IMR-90 (cell line): ENCODE results near the gene FBXO3. TPM values are rescaled to one million over a fixed set of nuclear protein-coding genes. Genes with fewer than 3 reads are reported as not detected.

Experiments
- ATAC-seq: fragments of 200-7000 bp; cut with Tn5 transposase; 2 replicates; pipeline ENCODE4 v1.9.1; 2020; ENCODE audit warnings: low read depth, mild to moderate bottlenecking, moderate library complexity
- BruUV-seq: library from RNA; stranded (reverse); fragments of 400-500 nt; replicated peaks from 2 replicates; lab custom pipeline; 2021; lab: Mats Ljungman, UMichigan
- CTCF ChIA-PET: fragments of 300-600 bp; formaldehyde crosslinking; extraction: SDS; loops from one replicate; lab custom pipeline; 2021; ENCODE audit warnings: antibody characterized with exemption; lab: Yijun Ruan, JAX
- POLR2A ChIA-PET: fragments of 300-600 bp; sonication (Branson Sonifier 250); formaldehyde crosslinking; loops from one replicate; lab custom pipeline; 2022; ENCODE audit warnings: antibody characterized with exemption; ENCODE audit not compliant: unreplicated experiment; lab: Charles Lee
- DNase-seq: peaks from one replicate; pipeline ENCODE4 v3.0.0; 2013
- H2AFZ ChIP-seq: replicated peaks from 2 replicates; pipeline ENCODE3; 2013; ENCODE audit warnings: low read length, mild to moderate bottlenecking; ENCODE audit not compliant: poor library complexity
- H2AK5ac ChIP-seq: 2 replicates; pipeline ENCODE4 v1.6.1; 2013; ENCODE audit warnings: low read depth, low read length, inconsistent platforms
- H2AK9ac ChIP-seq: replicated peaks from 2 replicates; pipeline ENCODE3; 2013; ENCODE audit warnings: mild to moderate bottlenecking, low read depth, low read length, moderate library complexity; ENCODE audit not compliant: poor library complexity
- H2BK120ac ChIP-seq: 2 replicates; pipeline ENCODE4 v1.6.1; 2013; ENCODE audit warnings: low read depth, low read length, inconsistent platforms
- H2BK15ac ChIP-seq: 3 replicates; pipeline ENCODE4 v1.6.1; 2013; ENCODE audit warnings: low read depth, low read length, inconsistent platforms
- H2BK20ac ChIP-seq: 2 replicates; pipeline ENCODE4 v1.6.1; 2013; ENCODE audit warnings: low read depth, mild to moderate bottlenecking, inconsistent platforms, low read length, moderate library complexity
- H2BK5ac ChIP-seq: 2 replicates; pipeline ENCODE4 v1.6.1; 2013; ENCODE audit warnings: mild to moderate bottlenecking, low read depth, low read length, inconsistent platforms; ENCODE audit not compliant: poor library complexity, severe bottlenecking
- H3K14ac ChIP-seq: replicated peaks from 2 replicates; pipeline ENCODE4 v1.6.1; 2013; ENCODE audit warnings: low read depth, low read length, inconsistent platforms
- H3K18ac ChIP-seq: 2 replicates; pipeline ENCODE4 v1.6.1; 2013; ENCODE audit warnings: low read depth, low read length, control low read depth
- H3K23ac ChIP-seq: 2 replicates; pipeline ENCODE4 v1.6.1; 2013; ENCODE audit warnings: low read depth, low read length, inconsistent platforms
- H3K27ac ChIP-seq: 2 replicates; pipeline ENCODE4 v1.5.1; 2013; ENCODE audit warnings: mild to moderate bottlenecking, control low read depth, low read length; ENCODE audit not compliant: insufficient read depth
- H3K27me3 ChIP-seq: 2 replicates; pipeline ENCODE4 v1.6.1; 2013; ENCODE audit warnings: low read length; ENCODE audit not compliant: control insufficient read depth, insufficient read depth
- H3K36me3 ChIP-seq: 2 replicates; pipeline ENCODE4 v1.6.1; 2013; ENCODE audit warnings: low read length, mixed read lengths; ENCODE audit not compliant: control insufficient read depth, insufficient read depth
- H3K4ac ChIP-seq: 2 replicates; pipeline ENCODE4 v1.6.1; 2013; ENCODE audit warnings: low read depth, low read length, inconsistent platforms
- H3K4me1 ChIP-seq: 2 replicates; pipeline ENCODE4 v1.6.1; 2013; ENCODE audit warnings: low read length, mixed read lengths; ENCODE audit not compliant: control insufficient read depth, insufficient read depth
- H3K4me2 ChIP-seq: 2 replicates; pipeline ENCODE4 v1.6.1; 2013; ENCODE audit warnings: low read depth, mild to moderate bottlenecking, control low read depth, low read length, moderate library complexity
- H3K4me3 ChIP-seq: 2 replicates; pipeline ENCODE4 v1.5.1; 2013; ENCODE audit warnings: low read depth, mild to moderate bottlenecking, control low read depth, low read length, moderate library complexity; ENCODE audit not compliant: insufficient read depth
- H3K56ac ChIP-seq: 2 replicates; pipeline ENCODE4 v1.6.1; 2013; ENCODE audit warnings: low read length, inconsistent platforms; ENCODE audit not compliant: insufficient read depth; ENCODE audit errors: extremely low read depth
- H3K79me1 ChIP-seq, 2 experiments: 2 replicates each; pipeline ENCODE4 v1.6.1; 2013; ENCODE audit warnings: low read length in 2 of 2, inconsistent platforms in 1 of 2, low read depth in 1 of 2
- H3K9ac ChIP-seq: 2 replicates; pipeline ENCODE4 v1.6.1; 2013; ENCODE audit warnings: low read depth, low read length, control low read depth
- H3K9me1 ChIP-seq: 2 replicates; pipeline ENCODE4 v1.6.1; 2013; ENCODE audit warnings: low read length, inconsistent platforms; ENCODE audit not compliant: insufficient read depth
- H3K9me3 ChIP-seq: 2 replicates; pipeline ENCODE4 v1.6.1; 2013; ENCODE audit warnings: low read length; ENCODE audit not compliant: control insufficient read depth, insufficient read depth
- H4K20me1 ChIP-seq: 2 replicates; pipeline ENCODE4 v1.6.1; 2013; ENCODE audit warnings: low read length, inconsistent platforms; ENCODE audit not compliant: insufficient read depth
- H4K5ac ChIP-seq: 2 replicates; pipeline ENCODE4 v1.6.1; 2013; ENCODE audit warnings: mild to moderate bottlenecking, low read depth, low read length, control low read depth
- H4K8ac ChIP-seq, 2 experiments: 2 replicates each; pipeline ENCODE4 v1.6.1; 2013; ENCODE audit warnings: low read depth in 2 of 2, low read length in 2 of 2, control low read depth in 1 of 2, inconsistent platforms in 1 of 2
- H4K91ac ChIP-seq: 2 replicates; pipeline ENCODE4 v1.6.1; 2013; ENCODE audit warnings: low read depth, low read length, inconsistent platforms; ENCODE audit not compliant: insufficient read depth
- USF2 ChIP-seq: fragments of 150-350 bp; IDR thresholded peaks from 2 replicates; pipeline ENCODE4 v1.6.1; 2017; ENCODE audit warnings: mild to moderate bottlenecking, antibody characterized with exemption, low read length, low read depth
- WGBS, 2 experiments: methylation state at CpG; one replicate each; pipeline versions ENCODE4 v1.1.5 to v1.1.7; 2013; ENCODE audit warnings: missing lambda C conversion rate in 2 of 2; ENCODE audit not compliant: insufficient read length in 1 of 2; ENCODE audit errors: extremely low coverage in 2 of 2; 5-methylcytosine and 5-hydroxymethylcytosine counted together
- dilution Hi-C: fragments of 300-500 bp; cut with HindIII; formaldehyde crosslinking; loops from one replicate; pipeline ENCODE4 v1.14.3; 2018; ENCODE audit warnings: low sequenced_read_pairs; ENCODE audit not compliant: unreplicated experiment
- in situ Hi-C: fragments of 300-500 bp; cut with MboI; formaldehyde crosslinking; loops from 3 replicates; pipeline ENCODE4 v1.14.3; 2019; ENCODE audit warnings: low sequenced_read_pairs, inconsistent platforms, mixed read lengths
- intact Hi-C: fragments of 100-400 bp; cut with micrococcal nuclease; formaldehyde crosslinking; loops from 2 replicates; pipeline ENCODE4 v1.10.0; 2022
- polyA plus RNA-seq, 3 experiments: library from polyadenylated mRNA; depleted of rRNA; stranded (reverse); fragments of >200 nt; gene quantifications; 2 replicates each; pipeline ENCODE4 v1.2.3, GENCODE V29; 2012; ENCODE audit warnings: low replicate concordance in 1 of 3
- total RNA-seq: library from RNA; depleted of rRNA; stranded (reverse); fragments of >200 nt; gene quantifications from 2 replicates; pipeline ENCODE4 v1.2.3, GENCODE V29; 2012
- TF ChIP-seq, protein P1 (sequence below): conservative IDR thresholded peaks from 2 replicates; pipeline ENCODE4 v1.5.1; 2012; ENCODE audit warnings: mild to moderate bottlenecking, low read depth, low read length, improper control_type of control experiment

The FBXO3 gene
- total and polyA plus RNA-seq, 2 of the 4 experiments (the other 2 are of a cell fraction): 26.2 to 51.1 TPM

DNA sequence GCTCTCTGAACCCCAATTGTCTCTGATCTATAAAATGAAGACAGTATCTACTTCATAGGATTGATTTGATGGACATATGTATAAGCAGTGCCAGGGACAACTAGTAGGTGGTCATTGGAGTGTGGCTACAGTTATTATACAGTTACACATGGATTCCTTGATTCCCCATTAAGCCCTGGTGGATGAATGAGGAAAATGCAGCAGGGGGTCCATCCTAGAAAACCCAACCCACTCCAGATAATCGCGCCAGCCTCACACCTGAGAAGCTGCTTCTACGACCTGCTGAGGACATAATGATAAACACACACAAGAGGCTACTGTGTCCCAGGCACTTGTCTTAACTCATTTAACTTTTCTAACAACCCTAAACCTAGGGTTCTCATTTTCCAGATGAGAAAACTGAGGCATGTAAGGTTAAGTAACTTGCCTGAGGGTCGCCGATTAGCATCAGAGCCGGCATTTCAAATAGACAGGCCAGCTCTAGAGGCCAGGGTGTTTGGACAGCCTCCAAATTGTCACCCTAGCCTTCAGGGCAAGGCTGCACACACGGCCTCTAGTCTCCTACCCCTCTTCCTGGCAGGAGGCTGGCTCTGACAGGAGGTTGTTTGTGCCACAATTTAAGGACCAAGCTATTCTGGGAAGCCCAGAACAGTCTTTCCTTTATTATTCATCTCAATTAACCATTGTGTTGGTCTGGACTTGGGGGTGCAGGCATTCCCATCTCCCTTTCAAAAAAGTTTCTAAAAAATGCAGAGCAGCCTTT lies 69.9 kb downstream of the FBXO3 start:
- H4K91ac ChIP-seq: no peak overlapping the region
- CTCF ChIA-PET: no interaction called here
- no peak overlapping the region for H4K5ac ChIP-seq
- peak overlapping the region; percentile 43; the same call in 1 of the 2 replicates for H3K4ac ChIP-seq
- POLR2A ChIA-PET: no interaction called here
- H3K27ac ChIP-seq: no peak overlapping the region
- H2AFZ ChIP-seq: no peak overlapping the region
- H3K9ac ChIP-seq: no peak overlapping the region
- peaks cover 30 to 73% of the 10 kb centered on the region in 2 experiments; a peak in 3 of 4 replicates for H3K79me1 ChIP-seq
- peaks cover 41% of the 10 kb centered on the region for H3K9me1 ChIP-seq
- H2BK5ac ChIP-seq: no peak overlapping the region
- peaks cover 27% of the 10 kb centered on the region for H3K4me1 ChIP-seq
- no peak for DNase-seq
- no TSS peak for BruUV-seq
- no peak overlapping the region for H3K4me2 ChIP-seq
- no peaks in the 10 kb centered on the region for H3K9me3 ChIP-seq
- H4K20me1 ChIP-seq: peaks cover 11% of the 10 kb centered on the region
- dilution Hi-C loops (no loop called here), in situ Hi-C loops (no loop called here), intact Hi-C loops (no loop called here)
- no peak overlapping the region for H2BK15ac ChIP-seq
- H2AK9ac ChIP-seq: peak overlapping the region; percentile 26
- H3K14ac ChIP-seq: peak overlapping the region; percentile 39; the same call in 1 of the 2 replicates
- TF ChIP-seq USF2: no peak
- TF ChIP-seq, protein P1, sequence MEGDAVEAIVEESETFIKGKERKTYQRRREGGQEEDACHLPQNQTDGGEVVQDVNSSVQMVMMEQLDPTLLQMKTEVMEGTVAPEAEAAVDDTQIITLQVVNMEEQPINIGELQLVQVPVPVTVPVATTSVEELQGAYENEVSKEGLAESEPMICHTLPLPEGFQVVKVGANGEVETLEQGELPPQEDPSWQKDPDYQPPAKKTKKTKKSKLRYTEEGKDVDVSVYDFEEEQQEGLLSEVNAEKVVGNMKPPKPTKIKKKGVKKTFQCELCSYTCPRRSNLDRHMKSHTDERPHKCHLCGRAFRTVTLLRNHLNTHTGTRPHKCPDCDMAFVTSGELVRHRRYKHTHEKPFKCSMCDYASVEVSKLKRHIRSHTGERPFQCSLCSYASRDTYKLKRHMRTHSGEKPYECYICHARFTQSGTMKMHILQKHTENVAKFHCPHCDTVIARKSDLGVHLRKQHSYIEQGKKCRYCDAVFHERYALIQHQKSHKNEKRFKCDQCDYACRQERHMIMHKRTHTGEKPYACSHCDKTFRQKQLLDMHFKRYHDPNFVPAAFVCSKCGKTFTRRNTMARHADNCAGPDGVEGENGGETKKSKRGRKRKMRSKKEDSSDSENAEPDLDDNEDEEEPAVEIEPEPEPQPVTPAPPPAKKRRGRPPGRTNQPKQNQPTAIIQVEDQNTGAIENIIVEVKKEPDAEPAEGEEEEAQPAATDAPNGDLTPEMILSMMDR: 0 out of 2 replicates have a peak, but pooled peaks have one; percentile 7
- H3K56ac ChIP-seq: no peak overlapping the region
- H3K18ac ChIP-seq: no peak overlapping the region
- H2AK5ac ChIP-seq: peak overlapping the region; percentile 48; the same call in 1 of the 2 replicates
- ATAC-seq: no peak
- 51% methylated on average over 3 of the region's 7 CpGs; no CpG with 5 or more reads in 1 of the 2 experiments for WGBS, 2 experiments
- peaks cover 15% of the 10 kb centered on the region for H3K36me3 ChIP-seq
- no peak overlapping the region for H3K4me3 ChIP-seq
- H2BK20ac ChIP-seq: no peak overlapping the region
- H4K8ac ChIP-seq: peak overlapping the region in 1 of 2 experiments; percentile 20; a peak in 1 of 4 replicates
- H2BK120ac ChIP-seq: no peak overlapping the region
- H3K27me3 ChIP-seq: no peaks in the 10 kb centered on the region
- no peak overlapping the region for H3K23ac ChIP-seq
